NCI-H1092 (cell line): ENCODE measurements around the gene GPR26.

Experiments used
- DNase-seq: peaks from one replicate; lab custom pipeline; 2025; lab: John Stamatoyannopoulos, UW

Gene GPR26

GRCh38 chr10:123666318-123667236 is at the start of gene GPR26:
Gene GPR26 (plus strand): TSS chr10:123666355. CDS start chr10:123666408, 53 bp downstream.
- no peak for DNase-seq

GRCh38 chr10:123618224-123618623 is 47.9 kb upstream of the GPR26 start:
- DNase-seq, result no peak

- DNase-seq, result no peak
Observed at GRCh38 chr10:123619067-123619855, 46.9 kb upstream of the GPR26 start.

- DNase-seq, result no peak
Observed at GRCh38 chr10:123620621-123621020, 45.5 kb upstream of the GPR26 start.

- no peak for DNase-seq
Observed at GRCh38 chr10:123621492-123621891, 44.7 kb upstream of the GPR26 start.

- DNase-seq, result no peak
Observed at GRCh38 chr10:123621916-123622315, 44.2 kb upstream of the GPR26 start.

- no peak for DNase-seq
Observed at GRCh38 chr10:123622381-123622780, 43.8 kb upstream of the GPR26 start.

GRCh38 chr10:123624086-123624485 is 42.1 kb upstream of the GPR26 start:
- DNase-seq, result no peak

- DNase-seq, result no peak
Observed at GRCh38 chr10:123633106-123633505, 33.0 kb upstream of the GPR26 start.

- no peak for DNase-seq
Observed at GRCh38 chr10:123633636-123634035, 32.5 kb upstream of the GPR26 start.

- DNase-seq, result no peak
Observed at GRCh38 chr10:123634221-123634620, 31.9 kb upstream of the GPR26 start.

- no peak for DNase-seq
Observed at GRCh38 chr10:123635131-123635530, 31.0 kb upstream of the GPR26 start.

GRCh38 chr10:123635745-123636144 is 30.4 kb upstream of the GPR26 start:
- no peak for DNase-seq

GRCh38 chr10:123636598-123637325 is 29.4 kb upstream of the GPR26 start:
- no peak for DNase-seq

- DNase-seq, result no peak
Observed at GRCh38 chr10:123637326-123637880, 28.8 kb upstream of the GPR26 start.

- no peak for DNase-seq
Observed at GRCh38 chr10:123639131-123639530, 27.0 kb upstream of the GPR26 start.

GRCh38 chr10:123640016-123640535 is 26.1 kb upstream of the GPR26 start:
- DNase-seq, result no peak

- no peak for DNase-seq
Observed at GRCh38 chr10:123642293-123642692, 23.9 kb upstream of the GPR26 start.

GRCh38 chr10:123642697-123643096 is 23.5 kb upstream of the GPR26 start:
- DNase-seq, result no peak

- DNase-seq, result no peak
Observed at GRCh38 chr10:123643315-123643714, 22.8 kb upstream of the GPR26 start.

- DNase-seq, result no peak
Observed at GRCh38 chr10:123645016-123645415, 21.1 kb upstream of the GPR26 start.

GRCh38 chr10:123645615-123646014 is 20.5 kb upstream of the GPR26 start:
- no peak for DNase-seq
